Neural cell (in vitro differentiated cells): Measurements from ENCODE around the gene SLC6A8. TPM values are rescaled to one million over a fixed set of nuclear protein-coding genes. Genes with fewer than 3 reads are reported as not detected.

Source experiments
- H2AFZ ChIP-seq: fragments of 200-600, 300-800 bp; sonication (generic), shearing (Covaris generic); 2 replicates; pipeline ENCODE4 v1.6.0; 2014; ENCODE audit warnings: low read depth, mild to moderate bottlenecking, antibody characterized with exemption, low read length, moderate library complexity
- H3F3A ChIP-seq: fragments of 200-600 bp; shearing (Covaris generic); 2 replicates; pipeline ENCODE4 v1.6.1; 2016; ENCODE audit warnings: mild to moderate bottlenecking, moderate library complexity, mixed read lengths, antibody characterized with exemption, low read length; ENCODE audit not compliant: insufficient read depth, poor library complexity, severe bottlenecking
- H3K27ac ChIP-seq: fragments of 200-600, 300-800 bp; sonication (generic), shearing (Covaris generic); 2 replicates; pipeline ENCODE4 v1.5.1; 2014; ENCODE audit warnings: mild to moderate bottlenecking, low read length, moderate library complexity
- H3K27me3 ChIP-seq: fragments of 300-800, 200-600 bp; sonication (generic), shearing (Covaris generic); 2 replicates; pipeline ENCODE4 v1.6.0; 2014; ENCODE audit warnings: mild to moderate bottlenecking, low read depth, low read length, moderate library complexity; ENCODE audit not compliant: insufficient read depth
- H3K36me3 ChIP-seq: fragments of 300-800, 200-600 bp; sonication (generic), shearing (Covaris generic); 2 replicates; pipeline ENCODE4 v1.5.1; 2014; ENCODE audit warnings: mild to moderate bottlenecking, antibody characterized with exemption, low read length, moderate library complexity; ENCODE audit not compliant: insufficient read depth
- H3K4me2 ChIP-seq: fragments of 300-800, 200-600 bp; sonication (generic), shearing (Covaris generic); 2 replicates; pipeline ENCODE4 v1.6.0; 2014; ENCODE audit warnings: mild to moderate bottlenecking, low read length
- H3K4me3 ChIP-seq: fragments of 300-800, 200-600 bp; sonication (generic), shearing (Covaris generic); 2 replicates; pipeline ENCODE4 v1.5.1; 2014; ENCODE audit warnings: mild to moderate bottlenecking, low read length, moderate library complexity
- H3K79me2 ChIP-seq: fragments of 200-600 bp; shearing (Covaris generic); replicated peaks from 2 replicates; pipeline ENCODE4 v1.6.0; 2014; ENCODE audit warnings: mild to moderate bottlenecking, low read length, moderate library complexity; ENCODE audit not compliant: insufficient read depth
- H3K9ac ChIP-seq: fragments of 300-800, 200-600 bp; sonication (generic), shearing (Covaris generic); 2 replicates; pipeline ENCODE4 v1.6.1; 2016; ENCODE audit warnings: mild to moderate bottlenecking, low read length, mixed read lengths
- H3K9me2 ChIP-seq: fragments of 200-600 bp; shearing (Covaris generic); 2 replicates; pipeline ENCODE4 v1.6.1; 2016; ENCODE audit warnings: mild to moderate bottlenecking, low read length, mixed read lengths; ENCODE audit not compliant: insufficient read depth
- H3K9me3 ChIP-seq: fragments of 200-600, 300-800 bp; sonication (generic), shearing (Covaris generic); 2 replicates; pipeline ENCODE4 v1.6.1; 2016; ENCODE audit warnings: mild to moderate bottlenecking, mixed run types, low read length, moderate library complexity, mixed read lengths
- H4K20me1 ChIP-seq: fragments of 200-600 bp; shearing (Covaris generic); 2 replicates; pipeline ENCODE4 v1.6.1; 2016; ENCODE audit warnings: mild to moderate bottlenecking, mixed run types; ENCODE audit not compliant: insufficient read depth
- EP300 ChIP-seq: fragments of 450-650 bp; conservative IDR thresholded peaks from 2 replicates; pipeline ENCODE4 v1.6.1; 2014; ENCODE audit warnings: antibody characterized with exemption, mild to moderate bottlenecking, moderate library complexity; ENCODE audit not compliant: poor library complexity, severe bottlenecking
- EZH2 ChIP-seq: fragments of 200-600, 300-800 bp; shearing (Covaris generic), sonication (generic); IDR thresholded peaks from 2 replicates; pipeline ENCODE4 v1.6.1; 2014; ENCODE audit warnings: antibody characterized with exemption, low read length, borderline replicate concordance, mild to moderate bottlenecking; ENCODE audit not compliant: insufficient read depth, poor library complexity, severe bottlenecking
- MXI1 ChIP-seq: fragments of 450-650 bp; conservative IDR thresholded peaks from 2 replicates; pipeline ENCODE4 v1.6.1; 2014; ENCODE audit warnings: antibody characterized with exemption, mild to moderate bottlenecking; ENCODE audit not compliant: poor library complexity, severe bottlenecking
- POLR2AphosphoS5 ChIP-seq: IDR thresholded peaks from 2 replicates; pipeline ENCODE4 v1.6.1; 2012
- RAD21 ChIP-seq: fragments of 450-650 bp; conservative IDR thresholded peaks from 2 replicates; pipeline ENCODE4 v1.6.1; 2014; ENCODE audit warnings: antibody characterized with exemption, mild to moderate bottlenecking, moderate library complexity
- SMC3 ChIP-seq: fragments of 450-650 bp; conservative IDR thresholded peaks from 2 replicates; pipeline ENCODE4 v1.6.1; 2014; ENCODE audit warnings: antibody characterized with exemption, mild to moderate bottlenecking, moderate library complexity; ENCODE audit not compliant: poor library complexity
- TAF1 ChIP-seq: IDR thresholded peaks from 2 replicates; pipeline ENCODE4 v1.6.1; 2012; ENCODE audit warnings: low read depth
- polyA plus RNA-seq: library from polyadenylated mRNA; depleted of rRNA; stranded (reverse); fragments of >200 nt; gene quantifications from 2 replicates; pipeline ENCODE4 v1.2.3, GENCODE V29; 2014
- TF ChIP-seq, protein P1 (sequence below): IDR thresholded peaks from 2 replicates; pipeline ENCODE4 v1.6.1; 2012; ENCODE audit warnings: borderline replicate concordance
- TF ChIP-seq, protein P2 (sequence below): fragments of 450-650 bp; IDR thresholded peaks from 2 replicates; pipeline ENCODE4 v1.5.1; 2014; ENCODE audit warnings: antibody characterized with exemption, mild to moderate bottlenecking, moderate library complexity; ENCODE audit not compliant: poor library complexity, severe bottlenecking

Gene SLC6A8
- polyA plus RNA-seq, 1 donor from 2014 or later = 36.4 TPM

DNA sequence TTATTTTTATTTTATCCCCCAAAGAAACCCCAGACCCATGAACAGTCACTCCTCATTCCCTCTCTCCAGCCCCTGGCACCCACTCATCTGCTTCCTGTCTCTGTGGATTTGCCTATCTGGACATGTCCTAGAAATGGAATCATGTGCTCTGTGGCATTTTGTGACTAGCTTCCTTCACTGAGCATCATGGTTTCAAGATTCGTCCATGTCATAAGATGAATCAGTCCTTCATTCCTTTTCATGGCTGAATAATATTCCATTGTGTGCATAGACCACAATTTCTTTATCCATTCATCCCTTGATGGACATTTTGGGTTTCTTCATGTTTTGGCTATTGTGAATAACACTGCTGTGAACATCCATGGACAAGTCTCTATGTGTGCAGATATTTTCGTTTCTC, 47.1 kb downstream of the SLC6A8 start:
- H3K4me3 ChIP-seq = no peak overlapping the region
- TF ChIP-seq EZH2 (no peak), RAD21 (no peak), MXI1 (no peak)
- TF ChIP-seq, protein P1, sequence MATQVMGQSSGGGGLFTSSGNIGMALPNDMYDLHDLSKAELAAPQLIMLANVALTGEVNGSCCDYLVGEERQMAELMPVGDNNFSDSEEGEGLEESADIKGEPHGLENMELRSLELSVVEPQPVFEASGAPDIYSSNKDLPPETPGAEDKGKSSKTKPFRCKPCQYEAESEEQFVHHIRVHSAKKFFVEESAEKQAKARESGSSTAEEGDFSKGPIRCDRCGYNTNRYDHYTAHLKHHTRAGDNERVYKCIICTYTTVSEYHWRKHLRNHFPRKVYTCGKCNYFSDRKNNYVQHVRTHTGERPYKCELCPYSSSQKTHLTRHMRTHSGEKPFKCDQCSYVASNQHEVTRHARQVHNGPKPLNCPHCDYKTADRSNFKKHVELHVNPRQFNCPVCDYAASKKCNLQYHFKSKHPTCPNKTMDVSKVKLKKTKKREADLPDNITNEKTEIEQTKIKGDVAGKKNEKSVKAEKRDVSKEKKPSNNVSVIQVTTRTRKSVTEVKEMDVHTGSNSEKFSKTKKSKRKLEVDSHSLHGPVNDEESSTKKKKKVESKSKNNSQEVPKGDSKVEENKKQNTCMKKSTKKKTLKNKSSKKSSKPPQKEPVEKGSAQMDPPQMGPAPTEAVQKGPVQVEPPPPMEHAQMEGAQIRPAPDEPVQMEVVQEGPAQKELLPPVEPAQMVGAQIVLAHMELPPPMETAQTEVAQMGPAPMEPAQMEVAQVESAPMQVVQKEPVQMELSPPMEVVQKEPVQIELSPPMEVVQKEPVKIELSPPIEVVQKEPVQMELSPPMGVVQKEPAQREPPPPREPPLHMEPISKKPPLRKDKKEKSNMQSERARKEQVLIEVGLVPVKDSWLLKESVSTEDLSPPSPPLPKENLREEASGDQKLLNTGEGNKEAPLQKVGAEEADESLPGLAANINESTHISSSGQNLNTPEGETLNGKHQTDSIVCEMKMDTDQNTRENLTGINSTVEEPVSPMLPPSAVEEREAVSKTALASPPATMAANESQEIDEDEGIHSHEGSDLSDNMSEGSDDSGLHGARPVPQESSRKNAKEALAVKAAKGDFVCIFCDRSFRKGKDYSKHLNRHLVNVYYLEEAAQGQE = no peak
- no peaks in the 10 kb centered on the region for H3K9me3 ChIP-seq
- no peaks in the 10 kb centered on the region for H3K36me3 ChIP-seq
- no peaks in the 10 kb centered on the region for H3K79me2 ChIP-seq
- H3K9ac ChIP-seq = no peak overlapping the region
- no peaks in the 10 kb centered on the region for H3F3A ChIP-seq
- H4K20me1 ChIP-seq = no peaks in the 10 kb centered on the region
- H3K4me2 ChIP-seq = no peak overlapping the region
- no peaks in the 10 kb centered on the region for H3K27me3 ChIP-seq
- H2AFZ ChIP-seq = no peak overlapping the region
- H3K27ac ChIP-seq = no peak overlapping the region
- no peaks in the 10 kb centered on the region for H3K9me2 ChIP-seq

DNA sequence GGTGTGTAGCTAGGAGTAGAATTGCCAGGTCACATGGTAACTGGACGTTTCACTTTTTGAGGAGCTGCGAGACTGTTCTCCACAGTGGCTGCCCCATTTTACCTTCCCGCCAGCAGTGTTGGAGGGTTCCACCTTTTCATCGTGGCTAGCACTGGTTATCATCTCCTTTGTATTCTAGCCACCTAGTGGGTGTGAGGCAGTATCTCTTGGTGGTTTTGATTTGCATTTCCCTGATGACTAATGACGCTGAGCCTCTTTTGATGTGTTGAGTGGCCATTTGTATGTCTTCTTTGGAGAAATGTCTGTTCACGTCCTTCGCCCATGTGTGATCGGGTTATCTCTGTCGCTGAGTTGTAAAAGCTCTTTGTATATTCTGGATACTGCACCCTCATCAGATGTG, 47.5 kb downstream of the SLC6A8 start:
- H3K27ac ChIP-seq = no peak overlapping the region
- H4K20me1 ChIP-seq = no peaks in the 10 kb centered on the region
- no peak overlapping the region for H3K4me3 ChIP-seq
- H3K79me2 ChIP-seq = no peaks in the 10 kb centered on the region
- H2AFZ ChIP-seq = no peak overlapping the region
- H3K4me2 ChIP-seq = no peak overlapping the region
- H3K9me2 ChIP-seq = no peaks in the 10 kb centered on the region
- no peaks in the 10 kb centered on the region for H3K36me3 ChIP-seq
- H3K9ac ChIP-seq = no peak overlapping the region
- TF ChIP-seq TAF1 (no peak), EP300 (no peak), POLR2AphosphoS5 (no peak), MXI1 (no peak), SMC3 (no peak), EZH2 (no peak)
- TF ChIP-seq, protein P1 = no peak
- TF ChIP-seq, protein P2, sequence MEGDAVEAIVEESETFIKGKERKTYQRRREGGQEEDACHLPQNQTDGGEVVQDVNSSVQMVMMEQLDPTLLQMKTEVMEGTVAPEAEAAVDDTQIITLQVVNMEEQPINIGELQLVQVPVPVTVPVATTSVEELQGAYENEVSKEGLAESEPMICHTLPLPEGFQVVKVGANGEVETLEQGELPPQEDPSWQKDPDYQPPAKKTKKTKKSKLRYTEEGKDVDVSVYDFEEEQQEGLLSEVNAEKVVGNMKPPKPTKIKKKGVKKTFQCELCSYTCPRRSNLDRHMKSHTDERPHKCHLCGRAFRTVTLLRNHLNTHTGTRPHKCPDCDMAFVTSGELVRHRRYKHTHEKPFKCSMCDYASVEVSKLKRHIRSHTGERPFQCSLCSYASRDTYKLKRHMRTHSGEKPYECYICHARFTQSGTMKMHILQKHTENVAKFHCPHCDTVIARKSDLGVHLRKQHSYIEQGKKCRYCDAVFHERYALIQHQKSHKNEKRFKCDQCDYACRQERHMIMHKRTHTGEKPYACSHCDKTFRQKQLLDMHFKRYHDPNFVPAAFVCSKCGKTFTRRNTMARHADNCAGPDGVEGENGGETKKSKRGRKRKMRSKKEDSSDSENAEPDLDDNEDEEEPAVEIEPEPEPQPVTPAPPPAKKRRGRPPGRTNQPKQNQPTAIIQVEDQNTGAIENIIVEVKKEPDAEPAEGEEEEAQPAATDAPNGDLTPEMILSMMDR = no peak
- H3K9me3 ChIP-seq = no peaks in the 10 kb centered on the region
- no peaks in the 10 kb centered on the region for H3K27me3 ChIP-seq
- H3F3A ChIP-seq = no peaks in the 10 kb centered on the region
